Bronchial smooth muscle cell (primary cell): ENCODE results near the gene FOXP4. TPM values are rescaled to one million over a fixed set of nuclear protein-coding genes. Genes with fewer than 3 reads are reported as not detected.

ENCODE experiments used
- total RNA-seq: library from RNA; depleted of rRNA; stranded (reverse); fragments of >200 nt; gene quantifications from 2 replicates; pipeline ENCODE4 v1.2.1, GENCODE V29; 2014

Gene FOXP4
- 1.0 and 1.1 TPM in 2 replicates for total RNA-seq

GRCh38 chr6:41545703-41546474, at the start of gene FOXP4:
TSS of gene FOXP4 (plus strand) at chr6:41546381. CDS start at chr6:41565761, 19,380 bp downstream.

GRCh38 chr6:41638002-41638934, 92.1 kb downstream of the FOXP4 start, which contains the start of gene MDFI:
TSS of gene MDFI (plus strand) at chr6:41638468. CDS start at chr6:41638750, 282 bp downstream.

Other genes with a start within 250 kb of the FOXP4 start
- gene NCR2, start 210.8 kb upstream of the FOXP4 start, total RNA-seq, result not detected in 2 replicates
- 0.26 TPM in 1 of 2 replicates, not detected in the other for gene MDFI, start 92.1 kb downstream of the FOXP4 start, total RNA-seq
- gene TFEB, start 189.2 kb downstream of the FOXP4 start, total RNA-seq, result 1.5 and 1.9 TPM in 2 replicates
- not detected in 2 replicates for gene PGC, start 201.0 kb downstream of the FOXP4 start, total RNA-seq
- gene FRS3, start 233.5 kb downstream of the FOXP4 start, total RNA-seq, result 1.3 and 2.2 TPM in 2 replicates
- gene PRICKLE4, start 234.4 kb downstream of the FOXP4 start, total RNA-seq, result 0.16 TPM in 1 of 2 replicates, not detected in the other
- 30.5 and 62.7 TPM in 2 replicates for gene TOMM6, start 241.3 kb downstream of the FOXP4 start, total RNA-seq